HepG2 (cell line): Measurements from ENCODE around the gene RASD1. TPM values are rescaled to one million over a fixed set of nuclear protein-coding genes. Genes with fewer than 3 reads are reported as not detected.

Experiments used
- AGO1 ChIP-seq: fragments of 200-400 bp; formaldehyde crosslinking; IDR thresholded peaks from 2 replicates; pipeline ENCODE4 v1.6.1; 2017; ENCODE audit warnings: mild to moderate bottlenecking, low read depth, low read length, moderate library complexity; ENCODE audit not compliant: poor library complexity, severe bottlenecking
- AHR ChIP-seq: IDR thresholded peaks from 2 replicates; pipeline ENCODE4 v1.6.1; 2018; ENCODE audit warnings: missing genetic modification reagents, missing compliant biosample characterization
- FOXA1 ChIP-seq, 2 experiments: fragments of 450-650 bp in 1 of 2; sonication (generic) in 1 of 2; formaldehyde crosslinking in 1 of 2; IDR thresholded peaks; 2 replicates each; pipeline versions ENCODE4 v1.4.0 to v1.6.1; 2016 to 2020; ENCODE audit warnings: missing genetic modification reagents in 1 of 2
- FOXK2 ChIP-seq: fragments of 450-650 bp; IDR thresholded peaks from 2 replicates; pipeline ENCODE4 v1.6.1; 2016
- HINFP ChIP-seq: sonication (generic); formaldehyde crosslinking; IDR thresholded peaks from 2 replicates; pipeline ENCODE4 v1.4.0; 2020; ENCODE audit warnings: low read depth, mild to moderate bottlenecking, missing genetic modification reagents
- KMT2B ChIP-seq: IDR thresholded peaks from 2 replicates; pipeline ENCODE4 v1.6.1; 2016; ENCODE audit warnings: missing genetic modification reagents, missing compliant biosample characterization
- MEIS1 ChIP-seq: sonication (generic); formaldehyde crosslinking; IDR thresholded peaks from 2 replicates; pipeline ENCODE4 v1.9.0; 2021; ENCODE audit warnings: mild to moderate bottlenecking, missing genetic modification reagents, moderate library complexity, borderline replicate concordance
- MYNN ChIP-seq: sonication (generic); formaldehyde crosslinking; IDR thresholded peaks from 2 replicates; pipeline ENCODE4 v1.4.0; 2020; ENCODE audit warnings: mild to moderate bottlenecking, low read depth, missing genetic modification reagents
- MZF1 ChIP-seq: sonication (generic); formaldehyde crosslinking; IDR thresholded peaks from 2 replicates; pipeline ENCODE4 v1.8.1; 2023; ENCODE audit warnings: mild to moderate bottlenecking, missing genetic modification reagents, borderline replicate concordance
- NCOA5 ChIP-seq: sonication (generic); formaldehyde crosslinking; IDR thresholded peaks from 2 replicates; pipeline ENCODE4 v1.4.0; 2020; ENCODE audit warnings: missing genetic modification reagents
- PHF20 ChIP-seq: sonication (generic); formaldehyde crosslinking; IDR thresholded peaks from 2 replicates; pipeline ENCODE4 v1.5.0; 2020; ENCODE audit warnings: mild to moderate bottlenecking, missing genetic modification reagents
- RCOR2 ChIP-seq: IDR thresholded peaks from 2 replicates; pipeline ENCODE4 v1.6.1; 2016; ENCODE audit warnings: missing biosample characterization, missing genetic modification reagents
- SALL2 ChIP-seq: sonication (generic); formaldehyde crosslinking; IDR thresholded peaks from 2 replicates; pipeline ENCODE4 v1.8.1; 2023; ENCODE audit warnings: mild to moderate bottlenecking, missing genetic modification reagents, inconsistent platforms
- SIN3A ChIP-seq: IDR thresholded peaks from 2 replicates; pipeline ENCODE4 v1.6.1; 2011; ENCODE audit warnings: low read depth, mild to moderate bottlenecking, control low read depth, low read length, borderline replicate concordance
- SP4 ChIP-seq: sonication (generic); formaldehyde crosslinking; IDR thresholded peaks from 2 replicates; pipeline ENCODE4 v1.8.1; 2023; ENCODE audit warnings: mild to moderate bottlenecking, missing genetic modification reagents
- ZFP37 ChIP-seq: sonication (generic); formaldehyde crosslinking; IDR thresholded peaks from 2 replicates; pipeline ENCODE4 v1.4.0; 2020; ENCODE audit warnings: missing genetic modification reagents, borderline replicate concordance
- ZFP41 ChIP-seq: sonication (generic); formaldehyde crosslinking; IDR thresholded peaks from 2 replicates; pipeline ENCODE4 v1.4.0; 2020; ENCODE audit warnings: mild to moderate bottlenecking, missing genetic modification reagents, borderline replicate concordance
- ZKSCAN5 ChIP-seq: sonication (generic); formaldehyde crosslinking; IDR thresholded peaks from 2 replicates; pipeline ENCODE4 v1.5.1; 2020; ENCODE audit warnings: mild to moderate bottlenecking, missing genetic modification reagents
- ZNF124 ChIP-seq: sonication (generic); formaldehyde crosslinking; IDR thresholded peaks from 2 replicates; pipeline ENCODE4 v1.4.0; 2020; ENCODE audit warnings: missing genetic modification reagents
- ZNF292 ChIP-seq: sonication (generic); formaldehyde crosslinking; IDR thresholded peaks from 2 replicates; pipeline ENCODE4 v1.8.1; 2022; ENCODE audit warnings: mild to moderate bottlenecking, low read depth, missing genetic modification reagents, borderline replicate concordance
- ZNF484 ChIP-seq: sonication (generic); formaldehyde crosslinking; IDR thresholded peaks from 2 replicates; pipeline ENCODE4 v1.5.1; 2020; ENCODE audit warnings: mild to moderate bottlenecking, low read depth, missing genetic modification reagents, borderline replicate concordance
- ZNF678 ChIP-seq: sonication (generic); formaldehyde crosslinking; IDR thresholded peaks from 2 replicates; pipeline ENCODE4 v1.4.0; 2020; ENCODE audit warnings: mild to moderate bottlenecking, missing genetic modification reagents
- ZSCAN12 ChIP-seq: sonication (generic); formaldehyde crosslinking; IDR thresholded peaks from 2 replicates; pipeline ENCODE4 v1.9.0; 2021; ENCODE audit warnings: mild to moderate bottlenecking, missing genetic modification reagents
- polyA plus RNA-seq, 8 experiments: library from polyadenylated mRNA; depleted of rRNA in 3 of 8; stranded (reverse) in 7 of 8; unstranded in 1 of 8; fragments of >200 nt; fragmentation: Illumina TruSeq in 4 of 8; extraction: Trizol in 4 of 8; gene quantifications; 2 replicates each; pipeline versions ENCODE4 v1.2.1 to v1.2.3, GENCODE V29; 2011 to 2016; ENCODE audit warnings: low read depth in 4 of 8, missing spikeins in 1 of 8, mixed read lengths in 1 of 8; ENCODE audit not compliant: insufficient read depth in 1 of 8
- total RNA-seq, 5 experiments: library from RNA; depleted of rRNA; stranded (reverse); fragments of >200 nt; fragmentation: Illumina TruSeq; extraction: Trizol; gene quantifications; 2 replicates each; pipeline ENCODE4 v1.2.3, GENCODE V29; 2016; ENCODE audit warnings: low read depth in 1 of 5
- TF ChIP-seq, protein P1 (sequence below): sonication (generic); formaldehyde crosslinking; IDR thresholded peaks from 2 replicates; pipeline ENCODE4 v1.9.0; 2021; ENCODE audit warnings: missing genetic modification reagents, borderline replicate concordance
- TF ChIP-seq, protein P2 (sequence below): sonication (generic); formaldehyde crosslinking; IDR thresholded peaks from 2 replicates; pipeline ENCODE4 v1.8.0; 2022; ENCODE audit warnings: mild to moderate bottlenecking, missing genetic modification reagents, moderate library complexity
- TF ChIP-seq, protein P3 (sequence below): sonication (generic); formaldehyde crosslinking; IDR thresholded peaks from 2 replicates; pipeline ENCODE4 v1.5.0; 2020; ENCODE audit warnings: mild to moderate bottlenecking, missing genetic modification reagents, moderate library complexity

Gene RASD1
- total and polyA plus RNA-seq, 2 of the 13 experiments (the other 11 are each of a cell fraction or from before 2014, with no cell fraction given), result 1.6 to 4.2 TPM

- TF ChIP-seq MEIS1, result no peak
- TF ChIP-seq ZNF484, result no peak
- TF ChIP-seq PHF20 (CRISPR knock-in tag), result no peak
- TF ChIP-seq ZFP37 (CRISPR knock-in tag), result no peak
- TF ChIP-seq ZFP41 (CRISPR knock-in tag), result no peak
- no peak for TF ChIP-seq NCOA5 (CRISPR knock-in tag)
- TF ChIP-seq SALL2 (CRISPR knock-in tag), result no peak
- no peak for TF ChIP-seq AGO1
- TF ChIP-seq ZSCAN12 (CRISPR knock-in tag), result no peak
- 0 out of 2 replicates have a peak, but pooled peaks have one; percentile 68 for TF ChIP-seq SP4 (CRISPR knock-in tag)
- TF ChIP-seq, protein P1, sequence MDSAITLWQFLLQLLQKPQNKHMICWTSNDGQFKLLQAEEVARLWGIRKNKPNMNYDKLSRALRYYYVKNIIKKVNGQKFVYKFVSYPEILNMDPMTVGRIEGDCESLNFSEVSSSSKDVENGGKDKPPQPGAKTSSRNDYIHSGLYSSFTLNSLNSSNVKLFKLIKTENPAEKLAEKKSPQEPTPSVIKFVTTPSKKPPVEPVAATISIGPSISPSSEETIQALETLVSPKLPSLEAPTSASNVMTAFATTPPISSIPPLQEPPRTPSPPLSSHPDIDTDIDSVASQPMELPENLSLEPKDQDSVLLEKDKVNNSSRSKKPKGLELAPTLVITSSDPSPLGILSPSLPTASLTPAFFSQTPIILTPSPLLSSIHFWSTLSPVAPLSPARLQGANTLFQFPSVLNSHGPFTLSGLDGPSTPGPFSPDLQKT (CRISPR knock-in tag), result no peak
- TF ChIP-seq HINFP (CRISPR knock-in tag), result no peak
- TF ChIP-seq ZKSCAN5 (CRISPR knock-in tag), result 0 out of 2 replicates have a peak, but pooled peaks have one; percentile 41
- TF ChIP-seq MYNN (CRISPR knock-in tag), result no peak
- TF ChIP-seq MZF1 (CRISPR knock-in tag), result no peak
- TF ChIP-seq RCOR2, result peak; percentile 74; the same call in 1 of the 2 replicates
- TF ChIP-seq AHR (CRISPR knock-in tag), result no peak
- TF ChIP-seq ZNF678 (CRISPR knock-in tag), result no peak
- TF ChIP-seq, protein P2, sequence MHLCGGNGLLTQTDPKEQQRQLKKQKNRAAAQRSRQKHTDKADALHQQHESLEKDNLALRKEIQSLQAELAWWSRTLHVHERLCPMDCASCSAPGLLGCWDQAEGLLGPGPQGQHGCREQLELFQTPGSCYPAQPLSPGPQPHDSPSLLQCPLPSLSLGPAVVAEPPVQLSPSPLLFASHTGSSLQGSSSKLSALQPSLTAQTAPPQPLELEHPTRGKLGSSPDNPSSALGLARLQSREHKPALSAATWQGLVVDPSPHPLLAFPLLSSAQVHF (CRISPR knock-in tag), result no peak
- TF ChIP-seq FOXA1 (IDR thresholded peaks at IDR 0.05), result no peak
- TF ChIP-seq FOXA1 (CRISPR knock-in tag; IDR thresholded peaks at IDR 0.05), result peak; percentile 74
- TF ChIP-seq KMT2B (CRISPR knock-in tag), result no peak
- no peak for TF ChIP-seq SIN3A
- TF ChIP-seq ZNF292 (CRISPR knock-in tag), result peak; percentile 59; the same call in 1 of the 2 replicates
- TF ChIP-seq, protein P3, sequence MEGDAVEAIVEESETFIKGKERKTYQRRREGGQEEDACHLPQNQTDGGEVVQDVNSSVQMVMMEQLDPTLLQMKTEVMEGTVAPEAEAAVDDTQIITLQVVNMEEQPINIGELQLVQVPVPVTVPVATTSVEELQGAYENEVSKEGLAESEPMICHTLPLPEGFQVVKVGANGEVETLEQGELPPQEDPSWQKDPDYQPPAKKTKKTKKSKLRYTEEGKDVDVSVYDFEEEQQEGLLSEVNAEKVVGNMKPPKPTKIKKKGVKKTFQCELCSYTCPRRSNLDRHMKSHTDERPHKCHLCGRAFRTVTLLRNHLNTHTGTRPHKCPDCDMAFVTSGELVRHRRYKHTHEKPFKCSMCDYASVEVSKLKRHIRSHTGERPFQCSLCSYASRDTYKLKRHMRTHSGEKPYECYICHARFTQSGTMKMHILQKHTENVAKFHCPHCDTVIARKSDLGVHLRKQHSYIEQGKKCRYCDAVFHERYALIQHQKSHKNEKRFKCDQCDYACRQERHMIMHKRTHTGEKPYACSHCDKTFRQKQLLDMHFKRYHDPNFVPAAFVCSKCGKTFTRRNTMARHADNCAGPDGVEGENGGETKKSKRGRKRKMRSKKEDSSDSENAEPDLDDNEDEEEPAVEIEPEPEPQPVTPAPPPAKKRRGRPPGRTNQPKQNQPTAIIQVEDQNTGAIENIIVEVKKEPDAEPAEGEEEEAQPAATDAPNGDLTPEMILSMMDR (CRISPR knock-in tag), result peak; percentile 51
- no peak; the same call in 1 of the 2 replicates for TF ChIP-seq ZNF124 (CRISPR knock-in tag)
- no peak for TF ChIP-seq FOXK2
These were observed 34.0 kb downstream of the RASD1 start (continued) for GRCh38 chr17:17462048-17462824.
